Astrocyte (in vitro differentiated cells and primary cell): ENCODE data around the gene APRT. TPM values are rescaled to one million over a fixed set of nuclear protein-coding genes. Genes with fewer than 3 reads are reported as not detected.
A peak's percentile ranks its signal among the peaks of the same experiment; 100 is the strongest.

Source experiments
- DNase-seq: peaks from one replicate; pipeline ENCODE4 v3.0.0-alpha.2; 2010; ENCODE audit warnings: low read depth
- FAIRE-seq: peaks from 2 replicates; lab custom pipeline; 2011; peaks lifted over from hg19 to GRCh38; lab: Jason Lieb, UNC
- H2AFZ ChIP-seq: 2 replicates; pipeline ENCODE4 v1.6.0; 2012; ENCODE audit warnings: low read depth, low read length, inconsistent platforms
- H3K27ac ChIP-seq: 2 replicates; pipeline ENCODE4 v1.5.1; 2011; ENCODE audit warnings: low read depth, low read length, inconsistent platforms
- H3K27me3 ChIP-seq: 2 replicates; pipeline ENCODE4 v1.6.0; 2011; ENCODE audit warnings: low read length, inconsistent platforms; ENCODE audit not compliant: insufficient read depth
- H3K36me3 ChIP-seq: 2 replicates; pipeline ENCODE4 v1.5.1; 2011; ENCODE audit warnings: low read length, inconsistent platforms; ENCODE audit not compliant: insufficient read depth
- H3K4me1 ChIP-seq: 2 replicates; pipeline ENCODE4 v1.5.1; 2011; ENCODE audit warnings: low read length, inconsistent platforms; ENCODE audit not compliant: insufficient read depth
- H3K4me2 ChIP-seq: 2 replicates; pipeline ENCODE4 v1.6.0; 2012; ENCODE audit warnings: low read length, inconsistent platforms
- H3K4me3 ChIP-seq: 2 replicates; pipeline ENCODE4 v1.5.1; 2011; ENCODE audit warnings: low read depth, mild to moderate bottlenecking, low read length, inconsistent platforms; ENCODE audit not compliant: insufficient read depth
- H3K79me2 ChIP-seq: 2 replicates; pipeline ENCODE4 v1.6.0; 2012; ENCODE audit warnings: mild to moderate bottlenecking, low read length, inconsistent platforms; ENCODE audit not compliant: insufficient read depth
- H3K9ac ChIP-seq: 2 replicates; pipeline ENCODE4 v1.6.0; 2012; ENCODE audit warnings: mild to moderate bottlenecking, low read length, inconsistent platforms
- H3K9me3 ChIP-seq: 2 replicates; pipeline ENCODE4 v1.5.1; 2012; ENCODE audit warnings: low read depth, mild to moderate bottlenecking, low read length, inconsistent platforms; ENCODE audit not compliant: insufficient read depth
- H4K20me1 ChIP-seq: 2 replicates; pipeline ENCODE4 v1.6.0; 2012; ENCODE audit warnings: low read length, inconsistent platforms; ENCODE audit not compliant: insufficient read depth
- H3K27ac Mint-ChIP-seq: one replicate; pipeline ENCODE4 v1.8.0; 2021; ENCODE audit warnings: mild to moderate bottlenecking, mixed read lengths; ENCODE audit not compliant: unreplicated experiment
- H3K27me3 Mint-ChIP-seq: one replicate; pipeline ENCODE4 v1.8.0; 2021; ENCODE audit warnings: low read depth, mixed read lengths; ENCODE audit not compliant: unreplicated experiment
- H3K36me3 Mint-ChIP-seq: one replicate; pipeline ENCODE4 v1.8.0; 2021; ENCODE audit warnings: low read depth, mixed read lengths; ENCODE audit not compliant: unreplicated experiment
- H3K4me1 Mint-ChIP-seq: one replicate; pipeline ENCODE4 v1.8.0; 2021; ENCODE audit warnings: low read depth, mixed read lengths; ENCODE audit not compliant: unreplicated experiment
- H3K4me3 Mint-ChIP-seq: one replicate; pipeline ENCODE4 v1.8.0; 2021; ENCODE audit warnings: mild to moderate bottlenecking, moderate library complexity, mixed read lengths; ENCODE audit not compliant: unreplicated experiment
- H3K9me3 Mint-ChIP-seq: one replicate; pipeline ENCODE4 v1.8.0; 2021; ENCODE audit warnings: mild to moderate bottlenecking, mixed read lengths; ENCODE audit not compliant: unreplicated experiment
- EZH2 ChIP-seq: IDR thresholded peaks from 2 replicates; pipeline ENCODE4 v1.6.1; 2012; ENCODE audit warnings: mild to moderate bottlenecking, low read length, inconsistent platforms; ENCODE audit not compliant: insufficient read depth
- total RNA-seq: library from RNA; stranded (reverse); gene quantifications from 2 replicates; pipeline ENCODE4 v1.2.1, GENCODE V29; 2021
- TF ChIP-seq, protein P1 (sequence below): IDR thresholded peaks from 2 replicates; pipeline ENCODE4 v1.5.1; 2011; ENCODE audit warnings: low read depth, mild to moderate bottlenecking, inconsistent platforms, low read length, moderate library complexity; ENCODE audit not compliant: insufficient read depth

The APRT gene
- total RNA-seq, 1 donor from 2014 or later = 132 TPM

DNA sequence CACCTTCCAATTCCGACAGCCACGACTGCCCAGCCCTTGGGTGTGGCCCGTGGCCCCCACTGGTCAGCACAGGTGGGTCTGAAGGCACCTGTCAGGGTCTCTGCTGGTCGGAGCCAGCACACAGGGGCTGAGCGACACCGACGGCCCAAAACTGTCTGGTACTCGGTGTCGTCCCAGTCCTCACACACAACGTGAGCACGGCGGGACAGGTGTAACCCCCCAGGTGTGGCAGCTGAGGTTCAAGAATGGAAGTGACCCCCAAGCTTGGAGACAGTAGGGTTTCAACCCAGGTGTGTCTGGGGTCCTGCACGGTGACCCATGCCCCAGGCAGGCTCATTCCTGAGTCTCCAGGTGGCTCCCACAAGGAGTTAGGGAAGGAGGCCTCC, 44.0 kb upstream of the APRT start:
- no peaks in the 10 kb centered on the region for H3K27me3 Mint-ChIP-seq
- no peak for TF ChIP-seq EZH2
- TF ChIP-seq, protein P1, sequence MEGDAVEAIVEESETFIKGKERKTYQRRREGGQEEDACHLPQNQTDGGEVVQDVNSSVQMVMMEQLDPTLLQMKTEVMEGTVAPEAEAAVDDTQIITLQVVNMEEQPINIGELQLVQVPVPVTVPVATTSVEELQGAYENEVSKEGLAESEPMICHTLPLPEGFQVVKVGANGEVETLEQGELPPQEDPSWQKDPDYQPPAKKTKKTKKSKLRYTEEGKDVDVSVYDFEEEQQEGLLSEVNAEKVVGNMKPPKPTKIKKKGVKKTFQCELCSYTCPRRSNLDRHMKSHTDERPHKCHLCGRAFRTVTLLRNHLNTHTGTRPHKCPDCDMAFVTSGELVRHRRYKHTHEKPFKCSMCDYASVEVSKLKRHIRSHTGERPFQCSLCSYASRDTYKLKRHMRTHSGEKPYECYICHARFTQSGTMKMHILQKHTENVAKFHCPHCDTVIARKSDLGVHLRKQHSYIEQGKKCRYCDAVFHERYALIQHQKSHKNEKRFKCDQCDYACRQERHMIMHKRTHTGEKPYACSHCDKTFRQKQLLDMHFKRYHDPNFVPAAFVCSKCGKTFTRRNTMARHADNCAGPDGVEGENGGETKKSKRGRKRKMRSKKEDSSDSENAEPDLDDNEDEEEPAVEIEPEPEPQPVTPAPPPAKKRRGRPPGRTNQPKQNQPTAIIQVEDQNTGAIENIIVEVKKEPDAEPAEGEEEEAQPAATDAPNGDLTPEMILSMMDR = no peak
- Histone ChIP-seq H3K4me2 (peak overlapping the region; percentile 88), H3K36me3 (peaks cover 6% of the 10 kb centered on the region), H3K27me3 (no peaks in the 10 kb centered on the region), H3K79me2 (peaks cover 34% of the 10 kb centered on the region), H2AFZ (no peak overlapping the region), H3K4me3 (peak overlapping the region; percentile 58), H3K9me3 (no peaks in the 10 kb centered on the region), H4K20me1 (peaks cover 43% of the 10 kb centered on the region), H3K27ac (no peak overlapping the region), H3K9ac (peak overlapping the region; percentile 64), H3K4me1 (peaks cover 12% of the 10 kb centered on the region)
- no peak for DNase-seq
- H3K4me1 Mint-ChIP-seq = peaks cover 6% of the 10 kb centered on the region
- FAIRE-seq = no peak
- peaks cover 2% of the 10 kb centered on the region for H3K9me3 Mint-ChIP-seq
- no peak overlapping the region for H3K27ac Mint-ChIP-seq
- H3K36me3 Mint-ChIP-seq = peaks cover 14% of the 10 kb centered on the region
- peak overlapping the region; percentile 82 for H3K4me3 Mint-ChIP-seq

DNA sequence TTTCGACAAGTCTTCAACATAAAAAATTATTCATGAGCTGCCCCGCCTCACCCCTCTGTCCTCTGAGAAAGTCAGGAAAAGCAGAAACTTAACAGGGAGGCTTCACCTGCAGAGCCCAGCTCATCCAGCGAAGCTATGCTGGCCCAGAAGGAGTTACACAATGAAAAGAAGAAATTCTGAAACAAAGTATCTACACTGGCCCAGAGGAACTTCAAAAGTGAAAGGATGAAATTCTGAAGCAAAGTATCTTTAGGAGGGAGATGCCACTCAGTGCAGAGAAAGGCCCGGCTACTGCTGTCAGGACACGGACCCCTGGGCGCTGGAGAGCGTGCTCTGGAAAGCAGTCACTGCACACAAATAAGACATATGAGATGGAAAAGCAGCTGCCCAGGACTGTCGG, 43.4 kb upstream of the APRT start:
- peaks cover 13% of the 10 kb centered on the region for H3K36me3 Mint-ChIP-seq

More for the DNA sequence above, 43.4 kb upstream of the APRT start:
- H3K36me3 ChIP-seq = peaks cover 4% of the 10 kb centered on the region
- FAIRE-seq (no peak), DNase-seq (no peak)
- Mint-ChIP-seq H3K9me3 (peaks cover 2% of the 10 kb centered on the region), H3K4me3 (peak overlapping the region; percentile 78), H3K27ac (no peak overlapping the region), H3K4me1 (peaks cover 6% of the 10 kb centered on the region), H3K27me3 (no peaks in the 10 kb centered on the region)
- TF ChIP-seq, protein P1 = no peak
- no peak for TF ChIP-seq EZH2
- no peak overlapping the region for H3K27ac ChIP-seq
- no peak overlapping the region for H3K4me2 ChIP-seq
- H3K4me3 ChIP-seq = no peak overlapping the region
- H3K9ac ChIP-seq = no peak overlapping the region
- H4K20me1 ChIP-seq = peaks cover 49% of the 10 kb centered on the region
- no peaks in the 10 kb centered on the region for H3K9me3 ChIP-seq
- H2AFZ ChIP-seq = no peak overlapping the region
- H3K27me3 ChIP-seq = no peaks in the 10 kb centered on the region
- H3K4me1 ChIP-seq = peaks cover 12% of the 10 kb centered on the region
- H3K79me2 ChIP-seq = peaks cover 34% of the 10 kb centered on the region
